Measurements from ENCODE around the gene MARCHF3. TPM values are rescaled to one million over a fixed set of nuclear protein-coding genes. Genes with fewer than 3 reads are reported as not detected.
A peak's percentile ranks its signal among the peaks of the same experiment; 100 is the strongest.

MARCHF3 gene
- total RNA-seq, 5 donors from 2014 or later (not counting 1 experiment from before 2014, with no cell fraction given): 5.6 to 9.9 (median 7.6) TPM

- DNase-seq (peak in 1 of 35 experiments; percentile 14), ATAC-seq (replicated peaks in 1 of 4) (no peak)
- Histone ChIP-seq H3K27ac (ENCODE audit: low read length) (no peak overlapping the region), H3K36me3 (ENCODE audit: control insufficient read depth in 2 of 2, extremely low read depth in 1 of 2, insufficient read depth in 1 of 2, low read length in 1 of 2) (no peaks in the 10 kb centered on the region), H3K4me1 (ENCODE audit: control insufficient read depth in 1 of 2, extremely low read depth in 1 of 2, insufficient read depth in 2 of 2, low read length in 2 of 2) (no peaks in the 10 kb centered on the region), H3K4me3 (ENCODE audit: control insufficient read depth in 1 of 2, extremely low read depth in 1 of 2, low read length in 1 of 2) (no peak overlapping the region), H3K9me3 (no peaks in the 10 kb centered on the region), H3K27me3 (replicated peaks in 1 of 2; ENCODE audit: control insufficient read depth in 2 of 2, extremely low read depth in 1 of 2, insufficient read depth in 2 of 2, low read length in 1 of 2) (no peaks in the 10 kb centered on the region)
- H3K36me3 Mint-ChIP-seq: no peaks in the 10 kb centered on the region
- H3K4me3 Mint-ChIP-seq: no peak overlapping the region
- CTCF ChIA-PET: interaction anchor here (0.7 kb wide), 2 partner anchors 42 to 184 kb away, joined by 3 read pairs; no protein-coding TSS in a partner anchor
- POLR2A ChIA-PET: interaction anchor here in 1 of 2 donors (0.6 kb wide), 1 partner anchor 43 kb away, joined by 3 read pairs; no protein-coding TSS in a partner anchor
- H3K4me1 Mint-ChIP-seq: peaks cover 0 to 6% (median 4%) of the 10 kb centered on the region in 3 donors
- H3K9me3 Mint-ChIP-seq: no peaks in the 10 kb centered on the region
- no peaks in the 10 kb centered on the region for H3K27me3 Mint-ChIP-seq
- WGBS (ENCODE audit: insufficient coverage): no CpG with 5 or more reads among the region's 2 CpGs
- H3K27ac Mint-ChIP-seq: no peak overlapping the region
These were observed 66.5 kb downstream of the MARCHF3 start for GRCh38 chr5:126963822-126964375.

GRCh38 chr5:126961702-126962101 lies 68.7 kb downstream of the MARCHF3 start:
- Mint-ChIP-seq H3K4me3 (no peak overlapping the region), H3K27me3 (no peaks in the 10 kb centered on the region), H3K9me3 (no peaks in the 10 kb centered on the region), H3K27ac (no peak overlapping the region), H3K4me1 (peaks cover 0 to 6% (median 4%) of the 10 kb centered on the region in 3 donors), H3K36me3 (no peaks in the 10 kb centered on the region)
- peak in 1 of 4 experiments; percentile 22 for ATAC-seq (replicated peaks in 1 of 4)
- CTCF ChIA-PET: interaction anchor here in 1 of 2 donors (0.7 kb wide), 1 partner anchor 9 kb away, joined by 3 read pairs; no protein-coding TSS in a partner anchor
- no peak overlapping the region for H3K4me3 ChIP-seq (ENCODE audit: control insufficient read depth in 1 of 2, extremely low read depth in 1 of 2, low read length in 1 of 2)
- no peaks in the 10 kb centered on the region for H3K9me3 ChIP-seq
- H3K27me3 ChIP-seq (replicated peaks in 1 of 2; ENCODE audit: control insufficient read depth in 2 of 2, extremely low read depth in 1 of 2, insufficient read depth in 2 of 2, low read length in 1 of 2): no peaks in the 10 kb centered on the region
- no peaks in the 10 kb centered on the region for H3K36me3 ChIP-seq (ENCODE audit: control insufficient read depth in 2 of 2, extremely low read depth in 1 of 2, insufficient read depth in 1 of 2, low read length in 1 of 2)
- H3K4me1 ChIP-seq (ENCODE audit: control insufficient read depth in 1 of 2, extremely low read depth in 1 of 2, insufficient read depth in 2 of 2, low read length in 2 of 2): no peaks in the 10 kb centered on the region
- no peak for DNase-seq
- WGBS (ENCODE audit: insufficient coverage): no CpG with 5 or more reads among the region's 2 CpGs
- H3K27ac ChIP-seq (ENCODE audit: low read length): no peak overlapping the region
- POLR2A ChIA-PET: no interaction called here

GRCh38 chr5:126961128-126961527 lies 69.2 kb downstream of the MARCHF3 start:
- Mint-ChIP-seq H3K36me3 (no peaks in the 10 kb centered on the region), H3K4me3 (no peak overlapping the region), H3K27ac (no peak overlapping the region), H3K27me3 (no peaks in the 10 kb centered on the region), H3K4me1 (peaks cover 0 to 6% (median 4%) of the 10 kb centered on the region in 3 donors), H3K9me3 (no peaks in the 10 kb centered on the region)
- no peaks in the 10 kb centered on the region for H3K27me3 ChIP-seq (replicated peaks in 1 of 2; ENCODE audit: control insufficient read depth in 2 of 2, extremely low read depth in 1 of 2, insufficient read depth in 2 of 2, low read length in 1 of 2)
- no peaks in the 10 kb centered on the region for H3K36me3 ChIP-seq (ENCODE audit: control insufficient read depth in 2 of 2, extremely low read depth in 1 of 2, insufficient read depth in 1 of 2, low read length in 1 of 2)
- H3K27ac ChIP-seq (ENCODE audit: low read length): no peak overlapping the region
- no CpG with 5 or more reads among the region's 1 CpG for WGBS (ENCODE audit: insufficient coverage)
- no peak overlapping the region for H3K4me3 ChIP-seq (ENCODE audit: control insufficient read depth in 1 of 2, extremely low read depth in 1 of 2, low read length in 1 of 2)
- DNase-seq (no peak), ATAC-seq (replicated peaks in 1 of 4) (no peak)
- no peaks in the 10 kb centered on the region for H3K9me3 ChIP-seq
- CTCF ChIA-PET: interaction anchor here in 1 of 2 donors (0.7 kb wide), 1 partner anchor 9 kb away, joined by 3 read pairs; no protein-coding TSS in a partner anchor
- POLR2A ChIA-PET: no interaction called here
- H3K4me1 ChIP-seq (ENCODE audit: control insufficient read depth in 1 of 2, extremely low read depth in 1 of 2, insufficient read depth in 2 of 2, low read length in 2 of 2): no peaks in the 10 kb centered on the region

- ATAC-seq (replicated peaks in 1 of 4) (no peak), DNase-seq (no peak)
- H3K36me3 Mint-ChIP-seq: peaks cover 3% of the 10 kb centered on the region
- Histone ChIP-seq H3K27ac (ENCODE audit: low read length) (no peak overlapping the region), H3K36me3 (ENCODE audit: control insufficient read depth in 2 of 2, extremely low read depth in 1 of 2, insufficient read depth in 1 of 2, low read length in 1 of 2) (no peaks in the 10 kb centered on the region), H3K4me3 (ENCODE audit: control insufficient read depth in 1 of 2, extremely low read depth in 1 of 2, low read length in 1 of 2) (no peak overlapping the region), H3K4me1 (ENCODE audit: control insufficient read depth in 1 of 2, extremely low read depth in 1 of 2, insufficient read depth in 2 of 2, low read length in 2 of 2) (no peaks in the 10 kb centered on the region), H3K9me3 (no peaks in the 10 kb centered on the region), H3K27me3 (replicated peaks in 1 of 2; ENCODE audit: control insufficient read depth in 2 of 2, extremely low read depth in 1 of 2, insufficient read depth in 2 of 2, low read length in 1 of 2) (no peaks in the 10 kb centered on the region)
- CTCF ChIA-PET: no interaction called here
- no peaks in the 10 kb centered on the region for H3K9me3 Mint-ChIP-seq
- H3K4me3 Mint-ChIP-seq: no peak overlapping the region
- POLR2A ChIA-PET: no interaction called here
- peaks cover 0 to 2% (median 0%) of the 10 kb centered on the region in 3 donors for H3K4me1 Mint-ChIP-seq
- H3K27ac Mint-ChIP-seq: no peak overlapping the region
- H3K27me3 Mint-ChIP-seq: no peaks in the 10 kb centered on the region
These were observed 71.2 kb downstream of the MARCHF3 start for GRCh38 chr5:126959188-126959587.

GRCh38 chr5:126956991-126957390 lies 73.4 kb downstream of the MARCHF3 start:
- Mint-ChIP-seq H3K4me3 (no peak overlapping the region), H3K9me3 (no peaks in the 10 kb centered on the region), H3K36me3 (peaks cover 3% of the 10 kb centered on the region), H3K27ac (no peak overlapping the region), H3K27me3 (no peaks in the 10 kb centered on the region), H3K4me1 (peaks cover 0 to 2% (median 0%) of the 10 kb centered on the region in 3 donors)
- WGBS (ENCODE audit: insufficient coverage): no CpG with 5 or more reads among the region's 2 CpGs
- H3K4me1 ChIP-seq (ENCODE audit: control insufficient read depth in 1 of 2, extremely low read depth in 1 of 2, insufficient read depth in 2 of 2, low read length in 2 of 2): no peaks in the 10 kb centered on the region
- DNase-seq (no peak), ATAC-seq (replicated peaks in 1 of 4) (no peak)
- no peaks in the 10 kb centered on the region for H3K9me3 ChIP-seq
- H3K27ac ChIP-seq (ENCODE audit: low read length): no peak overlapping the region
- H3K4me3 ChIP-seq (ENCODE audit: control insufficient read depth in 1 of 2, extremely low read depth in 1 of 2, low read length in 1 of 2): no peak overlapping the region
- no peaks in the 10 kb centered on the region for H3K36me3 ChIP-seq (ENCODE audit: control insufficient read depth in 2 of 2, extremely low read depth in 1 of 2, insufficient read depth in 1 of 2, low read length in 1 of 2)
- ChIA-PET CTCF (no interaction called here), POLR2A (interaction anchor here in 1 of 2 donors (0.6 kb wide), 1 partner anchor 278 kb away, joined by 5 read pairs; no protein-coding TSS in a partner anchor)
- no peaks in the 10 kb centered on the region for H3K27me3 ChIP-seq (replicated peaks in 1 of 2; ENCODE audit: control insufficient read depth in 2 of 2, extremely low read depth in 1 of 2, insufficient read depth in 2 of 2, low read length in 1 of 2)

- no peaks in the 10 kb centered on the region for H3K27me3 Mint-ChIP-seq
- no peaks in the 10 kb centered on the region for H3K27me3 ChIP-seq (replicated peaks in 1 of 2; ENCODE audit: control insufficient read depth in 2 of 2, extremely low read depth in 1 of 2, insufficient read depth in 2 of 2, low read length in 1 of 2)
- ATAC-seq (replicated peaks in 1 of 4): no peak
- H3K36me3 Mint-ChIP-seq: peaks cover 3% of the 10 kb centered on the region
- no peaks in the 10 kb centered on the region for H3K4me1 ChIP-seq (ENCODE audit: control insufficient read depth in 1 of 2, extremely low read depth in 1 of 2, insufficient read depth in 2 of 2, low read length in 2 of 2)
- no peak for DNase-seq
- 100% methylated on average over 1 of the region's 3 CpGs for WGBS (ENCODE audit: insufficient coverage)
- H3K27ac Mint-ChIP-seq: no peak overlapping the region
- no peaks in the 10 kb centered on the region for H3K36me3 ChIP-seq (ENCODE audit: control insufficient read depth in 2 of 2, extremely low read depth in 1 of 2, insufficient read depth in 1 of 2, low read length in 1 of 2)
- H3K4me1 Mint-ChIP-seq: no peaks in the 10 kb centered on the region
- no peaks in the 10 kb centered on the region for H3K9me3 ChIP-seq
- no peak overlapping the region for H3K4me3 ChIP-seq (ENCODE audit: control insufficient read depth in 1 of 2, extremely low read depth in 1 of 2, low read length in 1 of 2)
- ChIA-PET POLR2A (no interaction called here), CTCF (no interaction called here)
- no peak overlapping the region for H3K4me3 Mint-ChIP-seq
- no peak overlapping the region for H3K27ac ChIP-seq (ENCODE audit: low read length)
- H3K9me3 Mint-ChIP-seq: no peaks in the 10 kb centered on the region
These were observed 75.4 kb downstream of the MARCHF3 start for GRCh38 chr5:126954981-126955380.

Data from T-cell (primary cell).